Pons (tissue), 1 donor: ENCODE measurements around the gene SLC9A8.

Experiments
- DNase-seq: peaks from one replicate; pipeline ENCODE4 v3.0.0-alpha.2; 2016; ENCODE audit warnings: low spot score

The SLC9A8 gene

GRCh38 chr20:49880177-49880576 is 67.5 kb downstream of the SLC9A8 start:
- DNase-seq: no peak

GRCh38 chr20:49880724-49881445 is 68.3 kb downstream of the SLC9A8 start:
- DNase-seq: no peak

GRCh38 chr20:49882171-49882970 is 69.7 kb downstream of the SLC9A8 start:
- no peak for DNase-seq

GRCh38 chr20:49883246-49883802 is 70.7 kb downstream of the SLC9A8 start:
- DNase-seq: no peak

DNA sequence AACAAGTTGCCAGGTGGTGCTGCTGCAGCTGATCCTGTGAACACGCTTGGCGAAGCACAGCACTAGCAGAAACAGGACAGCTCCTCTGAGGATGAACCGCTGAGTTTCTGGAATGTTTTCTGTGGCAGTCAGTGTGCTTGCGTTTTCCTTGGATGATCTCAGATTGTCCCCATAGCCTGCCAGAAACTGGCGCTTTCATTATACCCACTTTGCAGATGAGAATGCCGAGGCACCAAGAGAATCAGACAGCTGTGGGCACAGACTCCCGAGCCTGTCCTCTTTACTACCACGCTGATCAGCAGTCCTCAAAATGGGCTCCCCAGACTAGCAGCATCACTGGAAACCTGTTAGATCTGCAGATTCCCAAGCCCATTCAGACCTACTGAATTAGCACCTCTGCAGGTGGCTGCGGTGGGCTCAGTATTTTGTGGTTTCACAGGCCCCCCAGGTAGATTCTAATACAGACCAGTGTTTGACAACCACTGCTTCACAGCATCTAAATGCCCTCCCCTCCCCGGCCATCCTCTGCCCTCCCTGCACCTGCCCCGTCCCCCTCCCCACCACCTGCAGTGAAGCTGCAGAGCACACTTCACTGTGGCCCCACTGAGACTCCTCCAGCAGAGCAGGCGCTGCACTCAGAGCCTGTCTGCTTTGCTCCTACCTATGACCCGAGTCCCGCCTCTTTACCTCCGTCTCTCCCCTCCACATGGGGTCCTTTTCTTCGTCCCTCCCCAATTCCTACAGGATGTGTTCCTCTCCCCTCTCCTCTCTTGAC is 73.1 kb downstream of the SLC9A8 start:
- no peak for DNase-seq

DNA sequence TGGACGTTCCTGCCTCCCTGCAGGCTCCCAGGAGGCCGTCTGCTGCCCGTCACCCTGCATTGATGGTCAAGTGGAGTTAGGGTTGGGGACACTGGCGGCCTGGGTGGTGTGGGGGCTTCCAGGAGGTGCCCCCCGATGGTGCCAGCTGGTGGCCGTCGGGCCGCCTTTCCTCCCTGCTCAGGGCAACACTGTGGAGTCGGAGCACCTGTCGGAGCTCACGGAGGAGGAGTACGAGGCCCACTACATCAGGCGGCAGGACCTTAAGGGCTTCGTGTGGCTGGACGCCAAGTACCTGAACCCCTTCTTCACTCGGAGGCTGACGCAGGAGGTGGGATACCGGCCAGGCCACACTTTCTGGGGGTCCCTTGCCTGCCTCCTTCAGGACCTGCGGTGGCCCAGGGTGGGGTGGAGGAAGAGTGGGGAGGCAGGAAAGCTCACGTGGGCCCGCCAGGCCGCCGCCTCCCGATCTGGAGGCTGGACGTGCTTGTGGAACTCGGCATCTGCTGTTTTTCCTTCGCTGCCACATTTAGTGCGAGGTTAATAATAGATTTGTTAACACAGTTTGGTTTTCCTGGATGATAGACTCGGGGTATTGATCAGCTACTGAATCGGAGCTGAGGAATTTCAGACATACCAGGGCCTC is 74.1 kb downstream of the SLC9A8 start:
- no peak for DNase-seq

DNA sequence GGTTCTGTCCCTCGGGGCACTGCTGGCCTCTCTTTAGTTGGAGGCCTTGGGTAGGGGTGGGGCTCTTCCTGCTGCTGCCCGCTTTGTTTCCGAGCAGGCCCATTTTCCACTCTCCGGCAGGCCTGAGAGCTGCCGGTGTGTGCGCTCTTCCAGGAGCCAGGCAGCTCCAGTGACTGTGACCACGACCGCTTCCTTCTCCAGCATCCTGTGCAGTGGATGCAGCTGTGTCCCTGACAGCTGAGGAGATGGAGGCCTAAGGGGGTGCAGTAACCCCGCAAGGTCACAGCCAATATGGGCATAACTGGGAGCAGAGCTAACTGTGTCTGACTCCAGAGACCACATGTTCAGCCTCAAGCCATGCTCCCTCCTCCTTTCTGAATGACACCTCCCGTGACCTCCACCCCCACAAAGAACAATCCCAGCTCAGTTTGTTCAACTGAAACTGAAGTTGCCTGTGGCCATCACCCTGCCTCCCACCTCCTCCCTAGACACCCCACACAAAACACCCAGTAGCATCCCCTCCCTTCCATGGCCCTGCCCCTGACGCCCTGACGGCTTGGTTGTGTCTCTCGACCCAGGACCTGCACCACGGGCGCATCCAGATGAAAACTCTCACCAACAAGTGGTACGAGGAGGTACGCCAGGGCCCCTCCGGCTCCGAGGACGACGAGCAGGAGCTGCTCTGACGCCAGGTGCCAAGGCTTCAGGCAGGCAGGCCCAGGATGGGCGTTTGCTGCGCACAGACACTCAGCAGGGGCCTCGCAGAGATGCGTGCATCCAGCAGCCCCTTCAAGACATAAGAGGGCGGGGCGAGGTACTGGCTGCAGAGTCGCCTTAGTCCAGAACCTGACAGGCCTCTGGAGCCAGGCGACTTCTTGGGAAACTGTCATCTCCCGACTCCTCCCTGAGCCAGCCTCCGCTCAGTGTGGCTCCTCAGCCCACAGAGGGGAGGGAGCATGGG is 74.9 kb downstream of the SLC9A8 start:
- DNase-seq: peak; percentile 60

DNA sequence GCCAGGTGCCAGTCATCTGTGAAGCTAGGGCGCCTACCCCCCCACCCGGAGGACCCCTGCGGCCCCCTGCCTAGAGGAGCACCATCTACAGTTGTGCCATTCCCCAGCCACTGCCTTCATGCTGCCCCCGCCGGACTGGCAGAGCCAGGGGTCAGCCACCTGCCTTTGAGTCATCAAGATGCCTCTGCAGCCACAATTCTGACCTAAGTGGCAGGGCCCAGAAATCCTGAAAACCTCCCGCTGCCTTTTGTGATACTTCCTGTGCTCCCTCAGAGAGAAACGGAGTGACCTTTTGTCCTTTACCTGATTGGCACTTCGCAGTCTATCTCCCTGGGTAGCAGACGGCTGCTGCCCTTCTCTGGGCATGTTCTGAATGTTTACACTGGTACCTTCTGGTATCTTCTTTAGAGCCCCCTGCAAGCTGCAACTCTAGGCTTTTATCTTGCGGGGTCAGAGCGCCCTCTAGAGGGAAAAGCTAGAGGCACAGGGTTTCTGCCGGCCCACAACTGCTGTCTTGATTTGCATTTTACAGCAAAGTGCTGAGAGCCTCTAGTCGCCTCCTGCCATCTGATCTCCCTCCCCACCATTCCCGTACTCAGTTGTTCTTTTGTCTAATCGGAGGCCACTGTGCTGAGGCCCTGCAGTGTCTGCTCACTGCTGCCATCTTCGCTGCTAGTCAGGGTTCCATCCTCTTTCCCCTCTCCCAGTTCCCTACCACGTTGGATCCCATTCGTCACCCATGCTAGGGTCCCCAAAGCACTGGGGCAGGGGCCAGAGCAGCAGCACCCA is 75.8 kb downstream of the SLC9A8 start:
- peak; percentile 95 for DNase-seq

DNA sequence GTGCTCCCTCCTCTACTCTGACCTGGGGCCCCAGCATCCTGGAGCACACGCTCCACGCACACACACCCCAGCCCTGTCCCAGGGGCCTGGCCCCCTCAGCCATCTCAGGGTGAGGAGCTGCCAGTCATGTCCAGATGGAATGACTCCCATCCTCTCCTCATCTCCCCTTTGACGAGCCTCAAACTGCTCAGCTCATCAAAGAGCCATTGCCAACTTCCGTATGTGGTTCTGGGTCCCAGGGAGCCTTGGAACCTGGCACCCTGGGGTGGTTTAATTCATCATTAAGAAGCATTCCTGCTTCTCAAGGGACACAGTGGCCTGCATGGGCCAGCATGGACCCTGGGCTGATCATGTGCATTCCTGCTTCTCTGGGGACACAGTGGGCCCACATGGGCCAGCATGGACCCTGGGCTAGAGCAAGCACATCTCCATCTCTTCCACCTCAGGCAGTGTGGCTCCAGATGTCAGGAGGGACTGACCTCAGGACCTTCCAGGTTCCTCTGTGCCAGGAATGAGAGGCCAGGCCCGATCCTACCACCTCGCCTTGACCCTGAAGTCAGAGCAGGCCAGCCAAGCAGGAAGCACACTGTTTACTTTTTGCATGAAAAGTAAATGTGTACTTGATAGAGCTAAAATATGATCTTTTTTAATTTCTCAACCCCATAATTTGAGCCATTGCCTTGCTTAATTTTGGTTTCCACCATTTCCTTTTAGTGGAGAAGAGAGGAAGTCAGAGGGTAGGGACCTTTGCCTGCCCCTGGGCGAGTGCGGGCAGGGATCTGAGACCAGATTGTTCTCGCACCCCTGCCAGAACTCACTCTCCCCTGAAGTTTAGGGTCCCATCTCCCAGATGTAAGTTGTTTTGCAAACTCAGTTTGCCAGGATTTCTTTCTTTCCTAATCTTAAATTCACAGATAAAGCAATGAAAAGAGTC is 76.6 kb downstream of the SLC9A8 start:
- no peak for DNase-seq

- DNase-seq: no peak
These were observed 77.3 kb downstream of the SLC9A8 start for GRCh38 chr20:49889935-49890333.

DNA sequence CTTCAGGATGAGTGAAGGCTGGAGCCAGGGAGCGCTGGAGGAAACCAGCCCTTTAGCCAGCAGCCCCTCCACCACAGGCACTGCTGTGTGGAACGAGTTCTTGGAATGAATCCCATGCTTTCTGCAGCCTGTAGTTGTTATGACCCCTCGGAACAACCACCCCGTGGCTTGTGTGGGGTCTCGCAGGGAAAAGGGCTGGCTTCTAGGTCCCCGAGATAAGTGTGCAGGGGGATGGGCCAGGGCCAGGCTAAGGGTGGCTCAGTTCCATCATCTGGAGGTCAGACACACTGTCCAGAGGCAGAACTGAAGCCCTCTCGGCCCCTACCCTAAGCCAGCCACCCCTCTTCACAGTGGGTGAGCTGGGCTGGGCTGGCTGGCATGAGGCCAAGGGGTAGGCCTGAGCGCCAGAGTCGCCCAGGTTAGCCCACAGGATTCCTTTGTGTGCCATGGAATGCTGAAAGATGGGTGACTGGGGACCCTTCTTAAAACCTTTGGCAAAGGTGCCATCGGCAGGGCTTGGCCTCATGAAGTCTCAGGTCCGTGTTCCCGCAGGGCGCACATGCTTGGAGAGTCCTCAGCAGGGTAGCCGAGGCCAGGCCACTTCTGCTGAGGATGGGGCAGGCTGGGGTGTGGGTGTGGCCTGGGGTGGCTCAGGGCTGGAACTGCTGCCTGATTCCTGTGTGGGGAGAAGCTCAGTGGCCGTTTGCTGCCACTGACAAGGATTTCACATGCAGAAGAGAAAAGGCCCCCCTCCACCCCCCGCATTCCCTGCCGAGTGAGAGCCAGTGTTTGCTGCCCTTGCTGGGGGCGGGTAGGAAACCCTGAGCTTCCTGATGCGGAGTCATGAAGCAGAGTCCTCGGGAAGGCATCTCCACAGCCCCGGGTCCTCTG is 78.1 kb downstream of the SLC9A8 start:
- DNase-seq: no peak

- no peak for DNase-seq
These were observed 79.0 kb downstream of the SLC9A8 start for GRCh38 chr20:49891476-49892110.

- DNase-seq: no peak
These were observed 79.6 kb downstream of the SLC9A8 start for GRCh38 chr20:49892260-49892659.

- no peak for DNase-seq
These were observed 80.2 kb downstream of the SLC9A8 start for GRCh38 chr20:49892817-49893216.

DNA sequence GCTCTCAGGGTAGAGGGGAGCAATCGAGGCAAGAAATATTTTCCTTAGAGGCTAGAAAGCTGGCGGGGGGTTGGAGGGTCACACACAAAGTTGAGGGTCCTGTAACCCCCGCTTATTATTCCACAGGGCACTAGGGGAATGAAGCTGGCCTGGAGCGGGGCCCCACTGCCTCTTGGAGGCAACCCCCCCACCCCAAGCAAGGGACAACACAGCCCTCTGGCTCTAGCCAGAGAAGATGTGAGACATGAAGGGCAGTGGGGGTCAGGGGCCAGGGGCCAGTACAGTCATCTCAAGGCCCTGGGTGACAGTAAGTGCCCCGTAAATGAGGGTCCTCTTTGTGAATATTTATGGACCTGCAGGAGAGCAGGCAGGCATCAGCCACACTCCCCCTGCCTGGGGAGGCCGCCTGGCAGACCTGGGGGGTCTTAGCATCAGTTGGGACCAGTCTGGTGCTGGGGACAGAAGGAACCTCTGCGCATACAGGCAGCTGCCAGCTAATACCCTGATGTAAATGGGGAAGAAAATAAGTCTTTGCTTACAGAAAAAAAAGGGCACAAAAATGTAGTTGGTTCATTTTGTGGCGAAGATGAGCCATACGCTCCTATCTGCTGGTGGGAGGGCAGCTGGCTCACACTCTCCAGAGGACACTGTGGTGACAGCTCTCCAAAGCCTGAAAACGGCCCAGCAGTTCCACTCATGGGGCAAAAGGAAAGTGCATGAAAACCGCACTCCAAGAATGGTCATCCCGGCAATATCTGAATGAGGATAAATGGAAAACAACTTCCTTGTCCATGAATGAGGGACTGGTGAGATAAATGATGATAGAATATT is 80.8 kb downstream of the SLC9A8 start:
- no peak for DNase-seq

GRCh38 chr20:49894073-49894470 is 81.4 kb downstream of the SLC9A8 start:
- DNase-seq: no peak
